ENCODE results near the gene ST3GAL3.

ST3GAL3 gene

GRCh38 chr1:43791243-43791642 lies 83.9 kb downstream of the ST3GAL3 start:
- no peak overlapping the region for H3K4me3 ChIP-seq (ENCODE audit: low read depth, low read length)
- no peak for DNase-seq (ENCODE audit: low read depth)
- no peak for TF ChIP-seq CTCF (IDR thresholded peaks at IDR 0.05; ENCODE audit: insufficient read depth, low read depth, low read length, missing control alignments)

GRCh38 chr1:43796111-43796581 lies 88.8 kb downstream of the ST3GAL3 start:
- DNase-seq (ENCODE audit: low read depth), result no peak
- H3K4me3 ChIP-seq (ENCODE audit: low read depth, low read length), result no peak overlapping the region
- no peak for TF ChIP-seq CTCF (IDR thresholded peaks at IDR 0.05; ENCODE audit: insufficient read depth, low read depth, low read length, missing control alignments)

GRCh38 chr1:43797891-43798290 lies 90.6 kb downstream of the ST3GAL3 start:
- no peak overlapping the region for H3K4me3 ChIP-seq (ENCODE audit: low read depth, low read length)
- no peak for TF ChIP-seq CTCF (IDR thresholded peaks at IDR 0.05; ENCODE audit: insufficient read depth, low read depth, low read length, missing control alignments)
- DNase-seq (ENCODE audit: low read depth), result no peak

- no peak for TF ChIP-seq CTCF (IDR thresholded peaks at IDR 0.05; ENCODE audit: insufficient read depth, low read depth, low read length, missing control alignments)
- no peak for DNase-seq (ENCODE audit: low read depth)
- no peak overlapping the region for H3K4me3 ChIP-seq (ENCODE audit: low read depth, low read length)
These were observed 92.6 kb downstream of the ST3GAL3 start for GRCh38 chr1:43799656-43800635.

- H3K4me3 ChIP-seq (ENCODE audit: low read depth, low read length), result no peak overlapping the region
- no peak for TF ChIP-seq CTCF (IDR thresholded peaks at IDR 0.05; ENCODE audit: insufficient read depth, low read depth, low read length, missing control alignments)
- no peak for DNase-seq (ENCODE audit: low read depth)
These were observed 93.4 kb downstream of the ST3GAL3 start for GRCh38 chr1:43800771-43801170.

- DNase-seq (ENCODE audit: low read depth), result no peak
These were observed 93.9 kb downstream of the ST3GAL3 start for GRCh38 chr1:43801203-43801602.

More at GRCh38 chr1:43801203-43801602, 93.9 kb downstream of the ST3GAL3 start:
- no peak overlapping the region for H3K4me3 ChIP-seq (ENCODE audit: low read depth, low read length)
- TF ChIP-seq CTCF (IDR thresholded peaks at IDR 0.05; ENCODE audit: insufficient read depth, low read depth, low read length, missing control alignments), result no peak
